CD4-positive, alpha-beta T cell treated with Interleukin-17A for 4 hours (primary cell): ENCODE data around the gene RGL1.
"Not testable (repeated sequence)": the region's sequence is repeated elsewhere in the genome, so short reads cannot be mapped to it uniquely, and the experiment has no call there.

Experiments
- DNase-seq: peaks from one replicate; pipeline ENCODE4 v3.0.0-alpha.2; 2020; ENCODE audit warnings: mixed read lengths

The RGL1 gene

DNA sequence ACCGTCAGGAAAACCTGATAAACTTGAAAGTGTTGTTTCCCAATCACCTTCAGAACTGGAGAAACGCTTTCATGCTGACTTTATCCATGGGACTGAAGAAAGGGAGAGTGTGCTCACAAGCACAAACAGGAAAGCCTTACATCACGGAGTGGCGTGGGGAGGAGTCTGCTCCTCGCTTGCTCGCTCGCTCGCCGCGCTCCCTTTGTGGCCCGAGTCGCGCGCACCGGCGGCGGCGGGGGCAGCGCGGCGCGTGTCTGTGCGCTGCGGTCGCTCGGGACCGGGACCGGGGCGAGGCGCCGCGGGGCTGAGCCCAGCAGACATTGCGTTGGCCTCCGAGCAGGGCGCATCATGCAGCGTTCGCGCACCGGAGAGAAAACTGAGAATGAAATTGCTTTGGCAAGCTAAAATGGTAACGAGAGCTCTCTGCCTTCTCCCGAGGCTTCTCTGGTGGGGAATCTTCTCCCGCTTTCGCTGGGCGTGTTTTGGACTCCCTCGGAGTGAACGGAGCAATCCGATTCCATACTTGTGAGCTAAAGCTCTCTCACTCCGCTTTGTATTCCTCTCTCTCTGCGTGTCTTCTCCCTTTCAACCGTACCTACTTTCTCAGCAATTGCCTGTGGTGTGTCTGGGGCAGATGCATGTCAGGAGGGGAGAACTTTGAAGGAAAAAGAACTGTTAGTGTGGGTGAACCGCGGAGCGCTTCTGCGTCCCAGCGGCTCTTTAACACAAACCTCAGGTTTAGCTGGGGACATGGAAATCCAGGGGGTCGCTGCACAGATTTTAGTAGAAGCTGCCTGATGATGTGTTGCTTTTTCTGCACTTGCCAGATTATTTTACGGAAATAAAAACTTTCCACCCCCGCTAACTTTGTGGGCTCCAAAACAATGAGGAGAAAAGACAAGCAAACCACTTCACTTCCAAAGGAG lies at the start of gene RGL1:
Gene RGL1 (plus strand): TSS at position 205 of the 926 bp plus-strand sequence. CDS start 178 bp downstream, at position 383.
- peak; percentile 40 for DNase-seq

DNA sequence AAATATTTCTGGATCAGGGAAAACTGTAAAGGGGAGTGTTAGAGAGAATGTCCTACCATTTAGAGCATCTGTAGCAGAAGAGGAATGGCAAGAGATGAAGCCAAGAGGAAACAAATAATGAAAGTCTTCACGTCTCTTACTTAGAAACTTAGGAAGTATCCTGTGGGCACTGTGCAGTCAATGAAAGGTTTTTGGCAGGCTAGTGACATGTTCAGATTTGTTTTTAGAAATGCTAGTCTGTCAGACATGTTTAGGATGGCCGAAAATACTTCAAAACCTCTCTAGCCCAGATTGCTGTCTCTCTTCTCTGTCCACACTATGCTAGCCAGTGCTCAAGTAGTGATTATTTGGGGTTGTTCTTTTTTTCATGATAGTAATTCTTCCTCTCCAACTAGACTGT lies 48.6 kb upstream of the RGL1 start:
- DNase-seq, result no peak

DNA sequence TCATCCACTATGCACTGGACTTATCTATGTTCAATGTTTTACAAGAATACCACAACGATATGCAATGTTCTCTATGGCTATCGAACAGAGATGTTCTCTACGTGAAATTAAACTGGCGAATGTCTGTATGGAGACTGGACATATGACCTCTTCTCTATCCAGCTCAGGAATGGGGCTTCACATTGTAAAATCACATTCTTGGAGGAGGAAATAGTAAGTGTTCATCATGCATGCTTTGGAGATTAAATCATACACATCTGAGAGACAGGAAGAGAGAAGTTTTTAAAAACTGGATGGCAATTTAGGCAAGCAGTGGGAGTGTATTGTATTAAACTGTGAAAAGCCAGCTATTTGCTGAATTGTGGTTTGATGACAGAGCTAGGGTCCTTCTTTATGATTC lies 47.9 kb upstream of the RGL1 start:
- no peak for DNase-seq

DNA sequence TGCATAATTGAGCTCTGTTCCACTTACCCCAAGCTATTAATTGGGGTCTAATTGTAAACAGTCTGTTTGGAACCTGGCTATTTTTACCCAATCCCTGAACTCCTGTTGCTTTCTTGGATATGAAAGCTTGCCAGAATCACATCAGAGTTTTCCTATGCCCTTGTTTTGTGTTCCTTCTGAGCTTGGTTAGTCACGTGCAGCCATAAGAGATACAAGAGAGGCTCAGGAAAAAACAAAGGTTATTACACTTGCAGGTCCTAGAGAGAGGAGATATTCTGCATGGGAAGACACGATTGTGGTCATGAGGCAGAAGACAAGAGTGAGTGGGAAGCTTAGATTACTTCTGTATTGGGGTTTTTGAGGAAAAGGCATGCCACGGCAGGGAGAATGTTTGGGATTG lies 46.0 kb upstream of the RGL1 start:
- DNase-seq, result no peak

DNA sequence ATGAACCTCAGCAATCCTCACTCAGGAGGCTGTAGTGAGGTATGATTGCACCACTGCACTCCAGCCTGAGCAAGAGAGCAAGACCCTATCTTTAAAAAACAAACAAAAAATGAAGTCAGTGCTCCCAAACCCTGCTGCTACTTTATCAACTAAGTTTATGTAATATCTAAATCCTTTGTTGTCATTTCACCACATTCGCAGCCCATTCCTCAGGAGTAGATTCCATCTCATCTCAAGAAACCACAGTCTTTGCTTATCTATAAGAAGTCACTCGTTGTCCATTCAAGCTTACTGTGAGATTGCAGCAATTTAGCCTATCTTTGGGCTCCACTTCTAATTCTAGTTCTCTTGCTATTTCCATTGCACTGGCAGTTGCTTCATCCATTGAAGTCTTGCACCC lies 44.3 kb upstream of the RGL1 start:
- DNase-seq, result no peak

DNA sequence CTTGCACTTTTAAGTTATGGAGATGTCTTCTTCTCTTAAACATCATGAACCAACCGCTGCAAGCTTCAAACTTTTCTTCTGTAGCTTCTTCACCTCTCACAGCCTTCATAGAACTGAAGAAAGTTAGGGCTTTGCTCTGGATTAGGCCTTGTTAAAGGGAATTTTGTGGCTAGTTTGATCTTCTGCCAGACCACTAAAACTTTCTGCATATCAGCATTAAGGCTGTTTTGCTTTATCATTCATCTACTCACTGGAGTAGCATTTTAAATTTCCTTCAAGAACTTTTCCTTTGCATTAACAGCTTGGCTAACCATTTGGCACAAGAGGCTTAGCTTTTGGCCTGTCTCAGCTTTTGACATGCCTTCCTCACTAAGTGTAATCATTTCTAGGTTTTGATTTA lies 43.0 kb upstream of the RGL1 start:
- no peak for DNase-seq

DNA sequence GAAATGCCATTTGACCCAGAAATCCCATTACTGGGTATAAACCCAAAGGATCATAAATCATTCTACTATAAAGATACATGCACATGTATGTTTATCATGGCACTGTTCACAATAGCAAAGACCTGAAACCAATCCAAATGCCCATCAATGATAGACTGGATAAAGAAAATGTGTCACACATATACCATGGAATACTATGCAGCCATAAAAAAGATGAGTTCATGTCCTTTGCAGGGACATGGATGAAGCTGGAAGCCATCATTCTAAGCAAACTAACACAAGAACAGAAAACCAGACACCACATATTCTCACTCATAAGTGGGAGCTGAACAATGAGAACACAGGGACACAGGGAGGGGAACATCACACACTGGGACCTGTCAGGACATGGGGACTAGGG lies 42.1 kb upstream of the RGL1 start:
- DNase-seq, result not testable (repeated sequence)

DNA sequence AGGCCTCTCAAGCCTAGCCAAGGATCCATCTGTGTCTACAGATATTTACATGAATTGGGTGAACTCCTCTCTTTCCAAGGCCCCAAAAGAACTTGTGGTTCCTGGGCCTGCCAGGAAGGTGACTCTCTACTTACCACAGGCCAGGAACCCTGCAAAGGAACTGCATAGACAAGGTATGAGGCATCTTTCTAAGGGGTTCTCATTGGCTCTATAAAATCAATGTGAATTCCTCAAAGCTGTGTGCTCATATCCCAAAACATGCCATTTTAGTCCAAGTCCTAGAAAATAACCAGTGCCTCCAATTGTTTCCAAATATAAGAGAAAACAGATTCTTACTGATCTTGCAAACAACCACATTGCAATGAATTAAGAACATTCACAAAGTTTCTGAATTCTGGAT lies 39.9 kb upstream of the RGL1 start:
- DNase-seq, result no peak

DNA sequence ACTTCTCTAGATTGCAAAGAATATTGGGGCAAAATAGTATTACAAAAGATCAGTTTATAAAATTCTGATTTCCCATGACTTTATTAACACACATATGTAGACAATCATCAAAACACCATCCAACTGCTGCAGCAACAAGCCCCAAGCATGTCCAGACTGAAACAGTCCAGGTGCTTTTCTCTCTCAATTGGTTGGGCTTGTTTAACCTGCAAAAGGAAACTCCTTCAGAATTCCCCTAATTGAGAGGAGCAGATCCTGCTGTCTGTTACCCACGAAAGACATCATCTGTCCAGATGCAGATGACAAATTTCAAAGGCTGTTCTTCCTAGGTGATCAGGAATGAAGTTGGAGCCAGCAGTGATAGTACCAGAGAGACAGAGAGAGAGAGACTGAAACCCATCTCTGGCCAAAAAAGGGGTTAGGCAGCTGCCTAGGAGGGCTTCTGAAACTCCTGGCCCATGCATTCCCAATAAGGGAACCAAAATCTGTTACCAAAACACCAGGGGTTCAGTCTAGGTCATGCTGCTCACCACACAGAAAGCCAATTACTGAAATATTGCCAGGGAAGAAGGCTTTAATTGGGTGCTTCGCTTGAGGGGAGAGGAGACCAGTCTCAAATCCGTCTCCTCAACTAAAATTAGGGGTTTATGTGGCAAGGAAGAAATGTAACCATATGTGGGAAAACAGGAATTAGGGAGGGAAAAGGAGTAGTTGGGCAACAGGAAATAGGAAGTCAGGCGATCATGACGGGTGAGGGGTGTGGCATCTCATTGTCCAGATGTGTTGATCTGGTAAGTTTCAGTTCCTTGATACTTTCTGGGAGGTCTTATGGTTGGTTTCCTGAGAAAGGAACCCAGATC lies 34.7 kb upstream of the RGL1 start:
- DNase-seq, result no peak

DNA sequence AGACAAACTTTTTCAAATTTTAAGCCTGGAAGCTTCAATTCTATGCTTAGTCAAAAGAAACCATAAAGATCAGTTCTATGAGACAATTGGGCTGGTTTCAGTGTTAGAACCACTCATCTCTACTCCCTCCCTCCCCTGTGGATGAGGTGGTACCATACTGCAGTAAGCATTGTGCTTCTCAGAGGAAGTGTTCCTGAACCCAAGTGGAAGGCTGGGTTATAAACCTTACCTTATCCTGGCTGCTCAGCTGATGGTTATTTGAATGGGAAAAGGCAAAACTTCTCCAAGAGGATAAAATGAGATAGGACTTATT lies 34.1 kb upstream of the RGL1 start:
- no peak for DNase-seq

DNA sequence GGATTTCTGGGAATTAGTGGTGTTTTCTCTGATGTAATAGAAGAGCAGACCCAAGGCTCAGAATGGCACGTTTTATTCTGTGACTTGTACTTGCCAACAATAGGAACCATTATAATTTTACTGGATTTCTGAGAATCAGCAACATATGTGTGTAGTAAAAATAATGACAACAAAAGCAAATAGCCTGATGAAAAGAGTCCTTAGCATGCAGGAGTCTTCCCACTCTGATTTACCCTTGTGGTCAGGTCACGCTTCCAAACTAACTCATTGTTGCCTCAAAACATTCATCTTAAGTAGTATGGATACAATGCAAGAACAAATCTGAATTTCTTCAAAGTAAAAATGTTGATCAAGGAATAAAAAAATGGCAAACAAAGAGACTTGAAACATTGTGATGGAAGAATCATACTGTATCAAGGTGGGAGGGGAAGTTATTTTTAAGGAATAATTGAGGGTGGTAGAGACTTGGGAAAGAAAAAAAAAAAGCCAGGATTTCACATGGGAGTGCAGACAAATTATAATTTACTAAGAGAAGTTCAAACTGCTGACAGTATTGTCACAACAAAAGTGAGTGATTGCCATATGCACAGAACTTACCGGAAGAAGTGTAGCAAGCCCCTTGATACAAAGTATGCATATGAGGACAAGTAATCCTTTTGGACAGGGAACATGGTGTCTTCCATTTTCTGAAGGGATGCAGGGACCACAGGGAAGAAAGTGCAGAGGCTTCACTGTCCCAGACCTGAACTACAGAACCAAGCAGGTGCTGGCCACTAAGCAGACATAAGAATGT lies 31.2 kb upstream of the RGL1 start:
- no peak for DNase-seq

DNA sequence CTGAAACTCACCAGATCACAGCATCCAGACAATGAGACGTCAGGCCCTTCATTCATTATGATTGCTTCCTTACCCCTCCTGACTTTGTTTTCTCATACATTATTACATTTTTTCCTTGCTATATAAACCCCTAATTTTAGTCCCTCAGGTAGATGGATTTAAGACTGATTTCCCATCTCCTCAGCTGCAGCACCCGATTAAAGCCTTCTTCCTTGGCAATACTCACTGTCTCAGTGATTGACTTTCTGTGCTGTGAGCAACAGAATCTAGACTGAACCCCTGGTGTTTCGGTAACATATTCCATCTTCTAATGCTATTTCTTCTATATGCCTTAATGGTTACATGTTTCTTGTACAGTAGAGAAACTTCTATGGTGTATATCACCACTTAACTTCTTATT lies 30.0 kb upstream of the RGL1 start:
- DNase-seq, result no peak

DNA sequence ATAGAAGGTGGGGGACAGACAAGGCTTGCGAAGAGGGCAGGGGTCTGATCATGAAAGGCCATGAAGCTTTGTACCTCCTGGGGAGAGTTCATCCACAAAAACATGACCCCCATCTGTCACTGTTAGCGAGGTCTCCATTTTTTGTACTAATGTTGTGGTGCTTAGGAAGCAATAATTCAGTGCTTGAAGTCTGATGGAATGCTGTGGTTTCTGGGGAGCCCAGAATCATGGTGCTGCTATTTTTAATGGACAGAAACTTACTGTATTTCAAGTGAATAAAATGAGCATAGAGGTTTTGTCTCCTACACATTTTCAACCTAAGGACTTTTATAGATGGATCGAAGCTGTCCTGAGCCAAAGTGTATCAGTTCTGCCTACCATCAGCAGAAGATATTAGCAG lies 28.2 kb upstream of the RGL1 start:
- DNase-seq, result no peak

DNA sequence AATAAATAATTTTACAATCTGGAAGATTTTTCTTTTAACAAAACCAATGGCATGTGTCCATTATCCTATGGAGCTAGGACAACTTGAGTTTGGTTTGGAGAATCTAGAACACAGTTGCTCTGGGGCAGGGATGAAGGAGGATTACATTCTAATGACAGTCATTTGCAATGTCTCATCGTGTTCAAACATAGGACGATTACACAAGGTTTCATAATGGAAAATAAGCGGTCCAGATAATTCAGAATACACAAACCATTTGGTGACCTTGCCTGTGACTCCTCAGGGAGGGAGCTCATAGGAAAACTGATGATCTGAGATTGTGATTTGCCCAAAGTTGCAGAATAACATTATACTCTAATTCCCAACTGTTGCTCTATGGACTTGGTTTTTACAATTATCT lies 27.6 kb upstream of the RGL1 start:
- no peak for DNase-seq

DNA sequence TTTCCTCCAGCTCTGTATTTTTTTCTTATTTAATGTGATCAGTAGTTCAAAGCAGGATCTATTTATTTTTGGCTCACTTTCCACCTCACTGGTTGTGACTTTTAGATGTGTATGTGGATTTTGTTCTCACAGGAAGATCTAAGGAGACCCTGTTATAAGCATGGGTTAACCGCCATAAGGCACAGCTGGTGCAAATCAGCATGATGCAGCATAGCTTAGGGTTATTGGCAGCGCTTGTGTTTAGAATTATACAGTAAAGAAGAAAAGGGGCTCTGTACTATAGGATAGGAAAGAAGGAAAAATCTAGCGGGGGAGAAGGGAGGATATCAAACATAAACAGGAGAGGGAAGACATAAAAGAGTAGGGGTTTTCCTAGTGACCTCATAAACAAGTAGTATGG lies 26.9 kb upstream of the RGL1 start:
- no peak for DNase-seq

DNA sequence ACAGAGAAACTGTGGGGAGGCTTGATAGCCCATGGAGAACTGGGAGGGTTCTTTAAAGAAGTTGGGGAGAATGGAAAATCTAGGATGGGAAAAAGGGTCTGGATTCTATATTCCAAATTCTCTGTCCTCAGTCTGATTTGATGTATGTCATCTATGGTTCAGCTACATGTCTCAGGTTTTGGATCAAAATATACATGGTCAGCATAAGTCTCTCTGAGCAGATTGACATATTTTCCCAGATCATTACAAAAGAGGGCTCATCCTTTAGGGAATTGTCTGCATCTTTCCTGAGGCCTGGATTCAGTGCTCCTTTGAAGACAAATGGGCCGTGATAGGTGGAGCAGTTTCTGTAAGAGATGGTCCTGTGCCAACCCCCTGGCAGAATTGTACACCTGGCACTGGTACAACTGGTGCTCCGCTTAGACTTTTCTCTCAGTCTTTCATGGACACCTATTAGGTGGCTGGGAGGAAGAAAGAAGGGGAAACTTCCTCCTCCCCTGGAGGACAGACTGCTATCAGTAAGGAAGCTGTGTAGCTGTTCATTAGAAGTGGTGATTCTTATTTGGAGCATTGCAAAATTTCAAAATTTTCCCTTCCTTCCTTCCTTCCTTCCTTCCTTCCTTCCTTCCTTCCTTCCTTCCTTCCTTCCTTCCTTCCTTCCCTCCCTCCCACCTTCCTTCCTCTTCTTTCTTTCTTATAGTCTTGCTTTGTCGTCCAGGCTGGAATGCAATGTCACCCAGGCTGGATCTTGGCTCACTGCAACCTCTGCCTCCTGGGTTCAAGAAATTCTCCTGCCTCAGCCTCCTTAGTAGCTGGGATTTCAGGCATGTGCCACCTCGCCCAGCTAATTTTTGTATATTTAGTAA lies 26.1 kb upstream of the RGL1 start:
- no peak for DNase-seq

DNA sequence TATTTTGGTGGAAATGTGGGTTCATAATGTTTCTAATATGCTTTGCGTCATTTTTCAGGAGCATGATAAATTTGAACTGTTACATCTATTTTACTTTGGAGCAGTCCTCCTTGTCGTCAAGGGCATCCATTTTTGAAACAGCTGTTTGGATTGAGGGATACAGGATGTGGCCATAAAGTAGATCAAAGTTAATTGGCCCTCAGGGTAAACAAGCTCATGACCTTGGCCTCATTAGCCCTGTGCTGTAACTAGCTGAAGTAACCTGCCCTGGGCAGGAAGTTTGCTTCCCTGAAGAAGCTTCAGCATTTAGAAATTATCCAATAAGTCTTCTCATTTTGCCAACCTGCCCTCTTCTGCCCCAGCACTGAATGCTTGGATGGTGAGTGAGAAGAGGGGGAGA lies 24.8 kb upstream of the RGL1 start:
- no peak for DNase-seq

DNA sequence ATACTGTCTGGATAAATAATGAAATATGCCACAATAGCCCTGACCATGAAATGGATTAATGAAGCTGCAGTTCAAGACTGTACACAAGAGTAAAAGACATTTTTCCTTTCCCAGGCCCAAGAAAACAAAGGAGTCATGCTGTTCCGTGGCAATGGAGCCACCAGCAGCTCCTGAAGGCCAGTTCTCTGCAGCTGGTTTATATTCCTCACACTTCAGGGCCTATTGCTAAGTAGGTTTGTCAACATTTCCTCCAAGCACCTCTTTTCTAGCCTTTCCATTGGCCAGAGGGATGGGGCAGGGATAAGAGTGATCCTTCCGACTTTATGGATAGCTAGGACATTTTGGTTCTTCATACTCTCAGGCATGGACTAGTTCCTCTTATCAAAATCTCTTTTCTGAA lies 24.2 kb upstream of the RGL1 start:
- no peak for DNase-seq

DNA sequence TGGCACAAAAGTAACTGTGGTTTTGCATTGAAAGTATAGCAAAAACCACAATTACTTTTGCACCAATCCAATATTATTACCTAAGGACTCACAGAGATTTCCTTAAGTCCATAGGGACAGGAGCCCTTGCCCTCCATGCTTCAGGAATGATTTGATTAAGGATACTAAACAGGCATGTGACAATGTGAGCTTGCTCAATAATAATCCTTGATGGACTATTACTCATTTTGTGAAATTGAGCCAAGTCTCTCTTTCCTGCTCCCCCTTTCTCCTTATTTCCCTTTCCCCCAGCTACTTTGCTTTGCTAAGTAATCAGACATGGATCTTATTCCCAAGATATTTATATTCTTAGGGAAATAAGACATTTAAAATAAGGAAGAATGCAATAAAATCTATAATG lies 21.6 kb upstream of the RGL1 start:
- DNase-seq, result no peak

DNA sequence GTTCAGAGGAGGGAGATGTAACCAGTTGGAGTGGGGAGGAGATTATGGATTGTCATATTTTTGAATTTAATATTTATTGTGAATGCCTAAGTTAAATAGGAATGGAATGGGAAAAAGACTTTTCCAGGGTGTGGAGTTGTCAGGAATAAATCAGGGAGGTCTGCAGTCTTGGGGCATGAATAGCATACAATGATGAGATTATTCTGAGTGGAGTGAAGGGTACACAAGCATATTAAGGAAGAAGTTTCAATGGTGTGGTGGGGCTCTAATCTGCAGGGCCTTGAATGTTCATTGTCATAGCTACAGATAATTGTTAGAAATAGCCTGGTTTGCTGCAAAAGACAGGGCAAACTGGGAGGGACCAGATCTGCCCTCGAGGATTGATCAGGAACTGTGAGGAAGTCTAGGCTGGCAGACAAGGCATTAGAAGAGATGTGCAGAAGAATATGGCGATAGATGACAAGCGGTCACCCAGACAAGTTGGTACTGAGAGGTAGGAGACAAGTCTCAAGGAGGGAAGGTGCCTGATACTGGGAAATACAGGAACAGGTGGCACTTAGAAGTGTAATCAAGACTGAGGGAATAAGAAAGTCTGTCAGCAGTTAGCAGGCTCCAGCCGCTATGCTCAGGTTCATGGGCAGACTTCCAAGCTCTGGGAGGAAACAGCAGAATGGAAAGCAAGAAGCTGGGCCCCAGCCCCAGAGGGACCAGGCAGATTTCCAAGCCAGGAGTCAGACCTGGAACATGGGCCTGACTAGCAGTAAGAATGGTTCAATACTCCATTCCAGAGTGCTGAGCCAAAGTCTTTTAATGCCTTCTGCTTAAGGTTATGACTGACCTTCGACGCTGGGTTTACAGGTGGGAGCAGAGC lies 20.9 kb upstream of the RGL1 start:
- DNase-seq, result no peak

DNA sequence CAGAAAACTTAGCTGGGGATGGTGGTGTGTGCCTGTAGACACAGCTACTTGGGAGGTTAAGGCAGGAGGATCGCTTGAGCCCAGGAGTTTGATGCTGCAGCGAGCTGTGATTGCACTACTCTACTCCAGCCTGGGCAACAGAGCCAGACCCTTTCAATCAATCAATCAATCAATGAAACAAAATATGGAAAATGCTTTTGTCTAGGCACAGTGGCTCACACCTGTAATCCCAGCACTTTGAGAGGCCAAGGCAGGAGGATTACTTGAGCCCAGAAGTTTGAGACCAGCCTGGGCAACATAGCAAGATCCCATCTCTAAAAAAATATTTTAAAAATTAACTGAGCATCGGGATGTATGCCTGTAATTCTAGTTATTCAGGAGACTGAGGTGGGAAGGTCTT lies 19.0 kb upstream of the RGL1 start:
- not testable (repeated sequence) for DNase-seq
